Activated CD8-positive, alpha-beta T cell treated with anti-CD3 and anti-CD28 coated beads for 36 hours (primary cell): ENCODE data around the gene DCUN1D2. TPM values are rescaled to one million over a fixed set of nuclear protein-coding genes. Genes with fewer than 3 reads are reported as not detected.

ENCODE experiments used
- ATAC-seq: fragments of 200-7000 bp; cut with Tn5 transposase; one replicate; pipeline ENCODE4 v1.10.0; 2021; ENCODE audit warnings: mild to moderate bottlenecking, moderate library complexity
- CTCF ChIA-PET: fragments of 350-600 bp; sonication (Branson Sonifier 250); formaldehyde crosslinking; loops from one replicate; lab custom pipeline; 2021; ENCODE audit warnings: antibody characterized with exemption; lab: Charles Lee
- POLR2A ChIA-PET: fragments of 350-600 bp; sonication (Branson Sonifier 250); formaldehyde crosslinking; loops from one replicate; lab custom pipeline; 2021; ENCODE audit warnings: antibody characterized with exemption; lab: Charles Lee
- DNase-seq: peaks from one replicate; pipeline ENCODE4 v3.0.0-alpha.2; 2020
- H3K27ac Mint-ChIP-seq: one replicate; pipeline ENCODE4 v1.8.0; 2021; ENCODE audit warnings: mild to moderate bottlenecking, mixed read lengths
- H3K27me3 Mint-ChIP-seq: one replicate; pipeline ENCODE4 v1.8.0; 2021; ENCODE audit warnings: mixed read lengths
- H3K36me3 Mint-ChIP-seq: one replicate; pipeline ENCODE4 v1.8.0; 2021; ENCODE audit warnings: low read depth, mixed read lengths
- H3K4me1 Mint-ChIP-seq: one replicate; pipeline ENCODE4 v1.8.0; 2021; ENCODE audit warnings: low read depth, mixed read lengths
- H3K4me3 Mint-ChIP-seq: one replicate; pipeline ENCODE4 v1.8.0; 2021; ENCODE audit warnings: mild to moderate bottlenecking, moderate library complexity, mixed read lengths
- H3K9me3 Mint-ChIP-seq: one replicate; pipeline ENCODE4 v1.8.0; 2021; ENCODE audit warnings: mixed read lengths
- CTCF ChIP-seq: fragments of 200-600 bp; IDR thresholded peaks from one replicate; pipeline ENCODE4 v1.8.0; 2022; ENCODE audit warnings: antibody characterized with exemption, mild to moderate bottlenecking
- intact Hi-C: fragments of 100-400 bp; cut with micrococcal nuclease; formaldehyde crosslinking; loops from one replicate; pipeline ENCODE4 v1.10.0; 2022
- total RNA-seq, 2 experiments: library from RNA; stranded (reverse); gene quantifications; one replicate each; pipeline ENCODE4 v1.2.3, GENCODE V29; 2021

DCUN1D2 gene
- total RNA-seq, 2 experiments from 2014 or later, result 13.4 to 14.7 TPM

DNA sequence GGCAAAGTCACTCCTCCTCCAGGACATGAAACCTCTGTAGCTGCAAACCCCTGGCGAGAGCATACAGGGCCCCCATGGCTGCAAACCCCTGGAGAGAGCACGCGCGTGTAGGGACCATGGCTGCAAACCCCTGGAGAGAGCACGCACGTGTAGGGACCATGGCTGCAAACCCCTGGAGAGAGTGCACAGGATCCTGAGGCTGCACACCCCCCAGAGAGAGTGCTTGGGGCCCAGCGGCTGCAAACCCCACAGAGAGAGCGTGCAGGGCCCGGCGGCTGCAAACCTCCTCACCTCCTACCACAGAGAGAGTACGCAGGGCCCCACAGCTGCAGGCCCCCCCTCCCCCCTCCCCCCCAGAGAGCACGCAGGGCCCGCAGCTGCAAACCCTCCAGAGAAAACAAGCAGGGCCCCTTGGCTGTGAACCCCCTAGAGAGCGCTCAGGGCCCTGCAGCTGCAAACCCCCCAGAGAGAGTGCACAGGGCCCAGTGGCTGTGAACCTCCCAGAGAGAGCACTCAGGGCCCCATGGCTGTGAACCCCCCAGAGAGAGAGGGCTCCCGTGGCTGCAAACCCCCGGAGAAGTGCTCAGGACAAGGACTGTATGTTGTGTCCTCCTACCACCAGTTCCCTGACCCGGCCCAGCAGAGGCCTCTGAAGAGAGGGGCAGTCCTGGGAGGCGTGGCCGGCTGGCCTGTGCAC is 44.6 kb downstream of the DCUN1D2 start:
- Mint-ChIP-seq H3K4me1 (no peaks in the 10 kb centered on the region), H3K9me3 (peaks cover 3% of the 10 kb centered on the region), H3K4me3 (no peak overlapping the region), H3K36me3 (no peaks in the 10 kb centered on the region), H3K27me3 (no peaks in the 10 kb centered on the region), H3K27ac (no peak overlapping the region)
- ChIA-PET CTCF (no interaction called here), POLR2A (no interaction called here)
- ATAC-seq (no peak), DNase-seq (no peak)
- TF ChIP-seq CTCF, result no peak
- intact Hi-C loops, result no loop called here

DNA sequence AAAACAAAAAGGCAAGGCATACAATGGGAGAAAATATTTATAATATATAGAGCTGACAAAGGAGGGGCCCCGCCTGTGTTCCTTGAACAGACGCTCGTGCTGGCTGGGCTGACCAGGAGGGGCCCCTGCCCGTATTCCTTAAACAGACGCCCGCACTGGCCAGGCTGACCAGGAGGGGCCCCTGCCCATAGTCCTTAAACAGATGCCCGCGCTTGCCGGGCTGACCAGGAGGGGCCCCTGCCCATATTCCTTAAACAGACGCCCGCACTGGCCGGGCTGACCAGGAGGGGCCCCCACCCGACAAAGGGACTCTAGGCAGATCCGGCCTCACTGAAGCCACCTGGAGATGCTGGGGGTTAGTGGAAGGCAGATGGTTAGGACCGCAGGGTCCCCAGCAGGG is 46.5 kb downstream of the DCUN1D2 start:
- POLR2A ChIA-PET, result no interaction called here
- DNase-seq (no peak), ATAC-seq (no peak)
- TF ChIP-seq CTCF, result no peak
- Mint-ChIP-seq H3K27ac (no peak overlapping the region), H3K4me3 (no peak overlapping the region), H3K4me1 (no peaks in the 10 kb centered on the region), H3K9me3 (peaks cover 3% of the 10 kb centered on the region), H3K36me3 (no peaks in the 10 kb centered on the region), H3K27me3 (no peaks in the 10 kb centered on the region)
- CTCF ChIA-PET, result no interaction called here
- intact Hi-C loops, result no loop called here

- Mint-ChIP-seq H3K36me3 (no peaks in the 10 kb centered on the region), H3K27me3 (no peaks in the 10 kb centered on the region), H3K27ac (no peak overlapping the region), H3K9me3 (peaks cover 3% of the 10 kb centered on the region), H3K4me1 (no peaks in the 10 kb centered on the region), H3K4me3 (no peak overlapping the region)
- TF ChIP-seq CTCF, result no peak
- CTCF ChIA-PET, result no interaction called here
- no peak for DNase-seq
- no peak for ATAC-seq
- POLR2A ChIA-PET, result interaction anchor here (1.0 kb wide), 1 partner anchor 25 kb away, joined by 3 read pairs; no protein-coding TSS in a partner anchor
- intact Hi-C loops, result no loop called here
These were observed 47.5 kb downstream of the DCUN1D2 start for GRCh38 chr13:113442985-113443362.

- Mint-ChIP-seq H3K27me3 (no peaks in the 10 kb centered on the region), H3K4me3 (no peak overlapping the region), H3K4me1 (no peaks in the 10 kb centered on the region), H3K9me3 (peaks cover 2% of the 10 kb centered on the region), H3K36me3 (no peaks in the 10 kb centered on the region), H3K27ac (no peak overlapping the region)
- ChIA-PET POLR2A (interaction anchor here (1.0 kb wide), 1 partner anchor 25 kb away, joined by 3 read pairs; no protein-coding TSS in a partner anchor), CTCF (no interaction called here)
- no peak for TF ChIP-seq CTCF
- ATAC-seq, result no peak
- intact Hi-C loops, result no loop called here
- DNase-seq, result no peak
These were observed 48.0 kb downstream of the DCUN1D2 start for GRCh38 chr13:113442354-113442984.

GRCh38 chr13:113441661-113442060 is 48.9 kb downstream of the DCUN1D2 start:
- no peak for DNase-seq
- CTCF ChIA-PET, result no interaction called here
- no peak for TF ChIP-seq CTCF
- ATAC-seq, result no peak
- POLR2A ChIA-PET, result interaction anchor here (1.0 kb wide), 1 partner anchor 24 kb away, joined by 3 read pairs; no protein-coding TSS in a partner anchor
- no peaks in the 10 kb centered on the region for H3K36me3 Mint-ChIP-seq
- no peak overlapping the region for H3K27ac Mint-ChIP-seq
- intact Hi-C loops, result no loop called here
- no peaks in the 10 kb centered on the region for H3K27me3 Mint-ChIP-seq
- no peaks in the 10 kb centered on the region for H3K4me1 Mint-ChIP-seq
- H3K4me3 Mint-ChIP-seq, result no peak overlapping the region
- no peaks in the 10 kb centered on the region for H3K9me3 Mint-ChIP-seq
